ENCODE data around the gene AIG1. TPM values are rescaled to one million over a fixed set of nuclear protein-coding genes. Genes with fewer than 3 reads are reported as not detected.

The AIG1 gene
- total RNA-seq, 3 donors from 2014 or later = 18.5 to 21.5 (median 21.0) TPM

DNA sequence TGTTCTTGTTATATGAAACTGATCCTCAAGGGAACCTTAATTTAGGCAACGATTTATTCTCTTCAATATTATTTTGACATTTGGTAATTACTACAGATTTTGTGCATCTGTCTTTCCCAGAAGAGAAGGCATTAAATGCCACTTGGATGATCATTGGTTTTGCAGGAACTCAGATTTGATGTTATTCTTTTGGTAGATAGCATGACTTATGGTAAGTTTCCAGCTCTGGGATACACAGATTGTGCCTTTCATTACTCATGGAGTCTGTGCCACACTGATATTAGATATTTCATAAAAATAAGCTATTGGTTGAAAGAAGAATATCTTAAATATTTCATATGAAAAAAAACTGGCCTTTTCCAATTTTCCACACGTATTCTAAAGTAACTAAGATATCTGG lies 120.1 kb downstream of the AIG1 start:
- DNase-seq (no peak), ATAC-seq (no peak)
- Histone ChIP-seq H3K4me1 (ENCODE audit: low read depth) (no peaks in the 10 kb centered on the region), H3K36me3 (ENCODE audit: low read depth) (no peaks in the 10 kb centered on the region), H3K4me3 (no peak overlapping the region), H3K9me3 (no peaks in the 10 kb centered on the region)
- intact Hi-C loops (cut with DNase I, micrococcal nuclease) = no loop called here
- TF ChIP-seq, protein P1, sequence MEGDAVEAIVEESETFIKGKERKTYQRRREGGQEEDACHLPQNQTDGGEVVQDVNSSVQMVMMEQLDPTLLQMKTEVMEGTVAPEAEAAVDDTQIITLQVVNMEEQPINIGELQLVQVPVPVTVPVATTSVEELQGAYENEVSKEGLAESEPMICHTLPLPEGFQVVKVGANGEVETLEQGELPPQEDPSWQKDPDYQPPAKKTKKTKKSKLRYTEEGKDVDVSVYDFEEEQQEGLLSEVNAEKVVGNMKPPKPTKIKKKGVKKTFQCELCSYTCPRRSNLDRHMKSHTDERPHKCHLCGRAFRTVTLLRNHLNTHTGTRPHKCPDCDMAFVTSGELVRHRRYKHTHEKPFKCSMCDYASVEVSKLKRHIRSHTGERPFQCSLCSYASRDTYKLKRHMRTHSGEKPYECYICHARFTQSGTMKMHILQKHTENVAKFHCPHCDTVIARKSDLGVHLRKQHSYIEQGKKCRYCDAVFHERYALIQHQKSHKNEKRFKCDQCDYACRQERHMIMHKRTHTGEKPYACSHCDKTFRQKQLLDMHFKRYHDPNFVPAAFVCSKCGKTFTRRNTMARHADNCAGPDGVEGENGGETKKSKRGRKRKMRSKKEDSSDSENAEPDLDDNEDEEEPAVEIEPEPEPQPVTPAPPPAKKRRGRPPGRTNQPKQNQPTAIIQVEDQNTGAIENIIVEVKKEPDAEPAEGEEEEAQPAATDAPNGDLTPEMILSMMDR (IDR thresholded peaks at IDR 0.05) = no peak

DNA sequence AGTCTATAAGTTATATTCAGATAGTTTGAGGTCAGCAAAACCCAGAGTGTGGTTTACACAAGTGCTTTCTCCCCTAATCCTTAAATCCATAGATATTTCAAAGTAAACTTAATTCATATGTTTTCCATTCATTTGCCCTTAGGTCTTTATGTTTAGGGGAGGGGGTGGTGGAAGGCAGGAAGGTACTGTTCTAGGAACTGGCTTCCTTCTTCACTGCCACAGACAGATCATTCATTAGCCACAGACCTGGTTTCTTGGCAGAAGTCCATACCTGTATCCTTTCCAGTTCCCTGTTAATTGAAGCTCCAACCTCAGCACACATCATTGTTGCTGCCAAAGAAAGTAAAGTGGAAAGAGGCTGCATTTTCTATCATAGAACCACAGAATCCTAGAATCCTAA lies 123.0 kb downstream of the AIG1 start:
- DNase-seq (no peak), ATAC-seq (no peak)
- Histone ChIP-seq H3K9me3 (no peaks in the 10 kb centered on the region), H3K36me3 (ENCODE audit: low read depth) (no peaks in the 10 kb centered on the region), H3K4me3 (no peak overlapping the region), H3K4me1 (ENCODE audit: low read depth) (no peaks in the 10 kb centered on the region)
- TF ChIP-seq, protein P1 (IDR thresholded peaks at IDR 0.05) = no peak
- intact Hi-C loops (cut with DNase I, micrococcal nuclease) = no loop called here

DNA sequence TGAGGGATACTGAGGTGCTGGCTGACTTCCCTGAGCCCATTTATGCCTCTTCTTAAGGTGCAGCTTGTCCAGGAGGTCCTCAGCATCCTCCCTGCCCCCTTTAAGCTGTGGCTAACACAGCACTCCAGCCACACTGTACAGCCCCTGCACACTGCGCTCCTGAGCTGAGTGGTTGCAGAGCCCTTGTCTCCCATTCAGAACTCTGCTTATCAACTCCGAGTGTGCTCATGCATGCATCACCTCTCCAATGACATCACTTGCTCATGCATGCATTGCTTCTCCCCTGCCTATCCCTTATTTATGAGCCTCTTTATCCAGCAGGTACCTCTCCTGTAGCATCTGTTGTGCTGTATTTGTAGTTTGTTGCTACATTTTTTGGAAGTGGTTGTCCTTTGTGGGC lies 124.6 kb downstream of the AIG1 start:
- H3K9me3 ChIP-seq = no peaks in the 10 kb centered on the region
- intact Hi-C loops (cut with DNase I, micrococcal nuclease) = no loop called here
- ATAC-seq = no peak

DNA sequence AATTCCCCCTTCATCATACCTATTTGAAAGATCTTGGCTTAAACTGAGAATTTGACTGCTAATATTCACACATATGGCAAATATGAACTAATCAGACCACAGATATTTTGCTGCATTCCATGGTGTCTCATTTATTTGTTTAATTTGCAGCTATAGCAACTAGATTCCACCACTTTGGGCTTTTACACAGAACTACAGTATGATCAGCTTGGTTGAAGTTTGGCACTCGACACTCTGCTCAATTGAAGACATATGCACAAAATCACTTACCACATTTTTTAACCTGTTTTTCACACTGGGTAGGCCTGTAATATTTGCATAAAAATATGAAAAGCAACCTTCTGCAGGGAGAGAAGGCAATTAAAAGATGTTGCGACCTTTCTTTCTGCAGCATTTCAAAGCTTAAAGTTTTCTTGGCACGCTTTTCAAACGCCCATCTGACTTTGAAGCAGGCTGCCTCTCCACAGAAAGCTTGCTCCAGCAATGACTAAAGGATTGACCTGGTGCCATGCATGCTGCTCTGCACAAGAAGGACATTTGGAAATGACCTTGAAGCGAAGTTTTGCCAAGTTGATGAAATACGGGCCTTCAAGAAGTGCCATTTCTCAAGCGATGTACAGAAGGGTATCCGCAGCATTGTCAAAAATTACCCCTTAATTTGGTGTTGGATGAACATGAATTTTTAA lies 126.7 kb downstream of the AIG1 start:
- no peaks in the 10 kb centered on the region for H3K9me3 ChIP-seq
- TF ChIP-seq, protein P1 (IDR thresholded peaks at IDR 0.05) = no peak
- no peak for ATAC-seq
- H3K4me1 ChIP-seq (ENCODE audit: low read depth) = no peaks in the 10 kb centered on the region
- no peak for DNase-seq
- H3K4me3 ChIP-seq = no peak overlapping the region
- H3K36me3 ChIP-seq (ENCODE audit: low read depth) = no peaks in the 10 kb centered on the region
- intact Hi-C loops (cut with DNase I, micrococcal nuclease) = no loop called here

More for the DNA sequence above, 124.6 kb downstream of the AIG1 start:
- Histone ChIP-seq H3K36me3 (ENCODE audit: low read depth) (no peaks in the 10 kb centered on the region), H3K4me3 (no peak overlapping the region), H3K4me1 (ENCODE audit: low read depth) (no peaks in the 10 kb centered on the region)
- TF ChIP-seq, protein P1 (IDR thresholded peaks at IDR 0.05) = no peak
- no peak for DNase-seq

DNA sequence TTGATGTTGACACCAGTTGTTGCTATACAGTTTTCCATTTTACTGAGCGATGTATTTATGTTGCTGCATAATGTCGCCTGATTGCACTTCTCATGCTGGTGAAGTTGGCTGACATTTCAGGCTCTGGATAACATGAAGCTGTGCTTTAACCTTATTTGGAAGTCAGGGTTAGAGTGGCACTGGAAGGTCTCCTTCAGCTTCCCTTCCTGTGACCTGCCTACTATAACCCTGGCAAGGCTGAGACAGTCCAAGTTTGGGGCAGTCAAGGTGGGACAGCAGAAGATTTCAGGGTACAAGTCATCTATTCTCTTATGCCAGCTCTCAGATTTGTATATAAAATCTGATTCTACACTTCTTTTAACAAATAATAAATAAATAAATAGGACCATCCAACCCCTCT lies 127.6 kb downstream of the AIG1 start:
- no peaks in the 10 kb centered on the region for H3K9me3 ChIP-seq
- no peaks in the 10 kb centered on the region for H3K4me1 ChIP-seq (ENCODE audit: low read depth)
- intact Hi-C loops (cut with DNase I, micrococcal nuclease) = no loop called here
- ATAC-seq (no peak), DNase-seq (no peak)
- TF ChIP-seq, protein P1 (IDR thresholded peaks at IDR 0.05) = no peak
- H3K4me3 ChIP-seq = no peak overlapping the region
- no peaks in the 10 kb centered on the region for H3K36me3 ChIP-seq (ENCODE audit: low read depth)

DNA sequence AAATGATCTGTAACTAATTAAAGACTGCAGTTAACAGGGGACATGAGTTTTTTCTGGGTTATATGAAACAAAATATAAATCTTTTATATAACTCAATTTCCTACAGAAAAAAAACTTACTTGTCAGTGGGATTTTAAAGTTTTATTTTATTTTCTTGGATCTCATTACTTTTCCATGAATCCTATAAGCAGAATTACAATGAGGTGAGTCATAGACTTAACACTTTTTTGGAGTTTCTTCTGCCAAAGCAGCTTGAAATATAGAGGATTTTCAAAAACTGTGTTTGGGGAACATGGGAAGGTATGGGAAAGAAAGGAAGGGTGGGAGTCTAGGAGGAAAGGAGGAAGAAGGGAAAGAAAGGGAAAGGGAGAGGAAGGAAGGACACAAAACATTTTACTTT lies 130.7 kb downstream of the AIG1 start:
- no peaks in the 10 kb centered on the region for H3K4me1 ChIP-seq (ENCODE audit: low read depth)
- intact Hi-C loops (cut with DNase I, micrococcal nuclease) = no loop called here
- no peak overlapping the region for H3K4me3 ChIP-seq
- ATAC-seq (no peak), DNase-seq (no peak)
- no peaks in the 10 kb centered on the region for H3K9me3 ChIP-seq
- no peaks in the 10 kb centered on the region for H3K36me3 ChIP-seq (ENCODE audit: low read depth)
- TF ChIP-seq, protein P1 (IDR thresholded peaks at IDR 0.05) = no peak
